GM23248 (cell line): ENCODE results near the gene SCD5. TPM values are rescaled to one million over a fixed set of nuclear protein-coding genes. Genes with fewer than 3 reads are reported as not detected.

Experiments
- DNase-seq: peaks from one replicate; pipeline ENCODE4 v3.0.0-alpha.2; 2015
- H2AFZ ChIP-seq: fragments of 200-600 bp; sonication (generic); 2 replicates; pipeline ENCODE4 v1.6.1; 2016; ENCODE audit warnings: antibody characterized with exemption
- H3F3A ChIP-seq: fragments of 200-600 bp; sonication (generic); 2 replicates; pipeline ENCODE4 v1.6.1; 2016; ENCODE audit warnings: mild to moderate bottlenecking, antibody characterized with exemption, mixed run types; ENCODE audit not compliant: insufficient read depth
- H3K27ac ChIP-seq: fragments of 200-600 bp; sonication (generic); 2 replicates; pipeline ENCODE4 v1.5.1; 2016; ENCODE audit warnings: mild to moderate bottlenecking
- H3K27me3 ChIP-seq: fragments of 200-600 bp; sonication (generic); replicated peaks from 2 replicates; pipeline ENCODE4 v1.6.1; 2016; ENCODE audit warnings: mild to moderate bottlenecking; ENCODE audit not compliant: insufficient read depth
- H3K36me3 ChIP-seq: fragments of 200-600 bp; sonication (generic); 2 replicates; pipeline ENCODE4 v1.6.1; 2016; ENCODE audit warnings: low read depth, mild to moderate bottlenecking
- H3K4me1 ChIP-seq: fragments of 200-600 bp; sonication (generic); 2 replicates; pipeline ENCODE4 v1.6.1; 2016; ENCODE audit warnings: mild to moderate bottlenecking; ENCODE audit not compliant: insufficient read depth
- H3K4me2 ChIP-seq: fragments of 200-600 bp; sonication (generic); one replicate; pipeline ENCODE4 v1.6.1; 2016; ENCODE audit warnings: mild to moderate bottlenecking; ENCODE audit not compliant: unreplicated experiment
- H3K4me3 ChIP-seq: fragments of 200-600 bp; sonication (generic); 2 replicates; pipeline ENCODE4 v1.5.1; 2016; ENCODE audit warnings: mild to moderate bottlenecking
- H3K79me2 ChIP-seq: fragments of 200-600 bp; sonication (generic); 2 replicates; pipeline ENCODE4 v1.6.1; 2016; ENCODE audit warnings: mild to moderate bottlenecking; ENCODE audit not compliant: insufficient read depth
- H3K9ac ChIP-seq: fragments of 200-600 bp; sonication (generic); 2 replicates; pipeline ENCODE4 v1.6.1; 2016; ENCODE audit warnings: mild to moderate bottlenecking
- H3K9me2 ChIP-seq: fragments of 200-600 bp; sonication (generic); 2 replicates; pipeline ENCODE4 v1.6.1; 2016; ENCODE audit warnings: mixed run types, mild to moderate bottlenecking, moderate library complexity; ENCODE audit not compliant: insufficient read depth
- H3K9me3 ChIP-seq: fragments of 200-600 bp; sonication (generic); one replicate; pipeline ENCODE4 v1.6.1; 2017; ENCODE audit warnings: low read depth
- H4K20me1 ChIP-seq: fragments of 200-600 bp; sonication (generic); 2 replicates; pipeline ENCODE4 v1.6.0; 2016; ENCODE audit not compliant: insufficient read depth
- EZH2 ChIP-seq: fragments of 200-600 bp; sonication (generic); IDR thresholded peaks from 2 replicates; pipeline ENCODE4 v1.6.1; 2018; ENCODE audit warnings: antibody characterized with exemption, mild to moderate bottlenecking; ENCODE audit not compliant: insufficient read depth, poor library complexity, severe bottlenecking
- EZH2phosphoT487 ChIP-seq: fragments of 200-600 bp; sonication (generic); IDR thresholded peaks from 2 replicates; pipeline ENCODE4 v1.6.1; 2018; ENCODE audit warnings: antibody characterized with exemption, moderate library complexity, mild to moderate bottlenecking, low read depth; ENCODE audit not compliant: insufficient read depth
- WGBS, 2 experiments: methylation state at CpG; one replicate each; pipeline ENCODE4 v1.1.6; 2015 to 2017; ENCODE audit warnings: low lambda C conversion rate in 2 of 2, low coverage in 1 of 2; ENCODE audit errors: missing lambda C conversion rate in 2 of 2; 5-methylcytosine and 5-hydroxymethylcytosine counted together
- in situ Hi-C: fragments of 300-500 bp; cut with MboI; formaldehyde crosslinking; loops from 2 replicates; pipeline ENCODE4 v1.15.0; 2020
- polyA plus RNA-seq: library from polyadenylated mRNA; unstranded; fragments of >200 nt; fragmentation: Nextera tagmentation; extraction: Ambion mirVana; gene quantifications from 2 replicates; pipeline ENCODE4 v1.2.1, GENCODE V29; 2016
- total RNA-seq: library from RNA; depleted of rRNA; stranded (reverse); fragments of >200 nt; shearing (Covaris generic); gene quantifications from 2 replicates; pipeline ENCODE4 v1.2.3, GENCODE V29; 2014

The SCD5 gene
- total and polyA plus RNA-seq, 2 experiments from 2014 or later, result 12.5 to 39.8 TPM

DNA sequence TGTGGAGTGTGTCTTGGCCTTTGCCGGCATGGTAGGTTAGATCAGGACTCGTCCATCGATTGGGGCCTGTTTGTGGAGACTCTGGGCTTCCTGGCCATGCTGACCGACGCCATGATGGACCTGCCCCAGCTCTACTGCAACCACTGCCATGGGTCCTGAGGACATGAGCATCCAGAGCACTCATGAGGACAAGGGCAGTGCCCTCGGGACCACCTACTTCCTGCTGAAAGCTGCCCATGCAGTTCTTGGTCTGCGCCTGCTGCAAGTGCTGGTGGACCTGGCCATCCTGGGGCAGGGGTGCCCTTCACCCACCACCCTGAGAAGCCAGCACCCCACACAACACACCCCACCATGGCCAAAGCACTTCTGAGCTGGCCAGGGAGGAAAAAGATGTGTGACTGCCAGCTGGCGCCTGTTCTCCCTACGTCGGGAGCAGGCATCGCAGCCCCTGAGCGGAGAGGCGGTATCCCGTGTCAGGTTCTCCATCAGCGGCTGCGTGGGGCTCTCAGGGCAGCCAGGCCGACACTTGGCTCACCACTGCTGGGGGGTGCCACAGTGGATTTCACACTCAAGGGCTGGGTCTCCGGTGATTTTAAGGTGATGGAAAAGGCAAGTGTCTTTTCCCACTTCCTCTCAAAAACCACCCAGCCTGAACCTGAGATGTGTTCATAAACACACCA, 106.4 kb downstream of the SCD5 start:
- DNase-seq, result no peak
- no peak overlapping the region for H3K27ac ChIP-seq
- no peak for TF ChIP-seq EZH2
- no peak for TF ChIP-seq EZH2phosphoT487
- H3K4me1 ChIP-seq, result no peaks in the 10 kb centered on the region
- no peak overlapping the region for H3K4me3 ChIP-seq
- H4K20me1 ChIP-seq, result no peaks in the 10 kb centered on the region
- H3F3A ChIP-seq, result no peaks in the 10 kb centered on the region
- H3K9ac ChIP-seq, result no peak overlapping the region
- in situ Hi-C loops, result no loop called here
- H3K9me3 ChIP-seq, result no peaks in the 10 kb centered on the region
- no peak overlapping the region for H3K4me2 ChIP-seq
- WGBS, 2 experiments, result 95 to 96% methylated on average over 18 of the region's 18 CpGs
- H3K36me3 ChIP-seq, result no peaks in the 10 kb centered on the region
- H2AFZ ChIP-seq, result no peak overlapping the region
- H3K27me3 ChIP-seq, result no peaks in the 10 kb centered on the region
- H3K79me2 ChIP-seq, result no peaks in the 10 kb centered on the region
- H3K9me2 ChIP-seq, result no peaks in the 10 kb centered on the region

- in situ Hi-C loops, result no loop called here
- Histone ChIP-seq H3K9me2 (no peaks in the 10 kb centered on the region), H3K4me1 (no peaks in the 10 kb centered on the region), H3K79me2 (no peaks in the 10 kb centered on the region), H4K20me1 (no peaks in the 10 kb centered on the region), H2AFZ (no peak overlapping the region), H3K4me3 (no peak overlapping the region), H3K9ac (no peak overlapping the region), H3F3A (no peaks in the 10 kb centered on the region), H3K36me3 (no peaks in the 10 kb centered on the region), H3K27ac (no peak overlapping the region), H3K27me3 (no peaks in the 10 kb centered on the region), H3K9me3 (no peaks in the 10 kb centered on the region), H3K4me2 (no peak overlapping the region)
- 74 to 88% methylated on average over 2 of the region's 2 CpGs for WGBS, 2 experiments
- no peak for DNase-seq
- TF ChIP-seq EZH2phosphoT487 (no peak), EZH2 (no peak)
Measured at GRCh38 chr4:82691431-82691830, 107.2 kb downstream of the SCD5 start.

- H2AFZ ChIP-seq, result no peak overlapping the region
- no peak overlapping the region for H3K4me3 ChIP-seq
- no peak overlapping the region for H3K9ac ChIP-seq
- H3K9me2 ChIP-seq, result no peaks in the 10 kb centered on the region
- H3K27me3 ChIP-seq, result no peaks in the 10 kb centered on the region
- H3K27ac ChIP-seq, result no peak overlapping the region
- no peaks in the 10 kb centered on the region for H3K79me2 ChIP-seq
- H4K20me1 ChIP-seq, result no peaks in the 10 kb centered on the region
- H3K9me3 ChIP-seq, result no peaks in the 10 kb centered on the region
- no peak overlapping the region for H3K4me2 ChIP-seq
- in situ Hi-C loops, result no loop called here
- 91% methylated on average over 6 of the region's 6 CpGs for WGBS, 2 experiments
- no peak for DNase-seq
- no peaks in the 10 kb centered on the region for H3K36me3 ChIP-seq
- no peaks in the 10 kb centered on the region for H3K4me1 ChIP-seq
- TF ChIP-seq EZH2phosphoT487 (no peak), EZH2 (no peak)
- no peaks in the 10 kb centered on the region for H3F3A ChIP-seq
Measured at GRCh38 chr4:82688091-82688795, 110.4 kb downstream of the SCD5 start.

DNA sequence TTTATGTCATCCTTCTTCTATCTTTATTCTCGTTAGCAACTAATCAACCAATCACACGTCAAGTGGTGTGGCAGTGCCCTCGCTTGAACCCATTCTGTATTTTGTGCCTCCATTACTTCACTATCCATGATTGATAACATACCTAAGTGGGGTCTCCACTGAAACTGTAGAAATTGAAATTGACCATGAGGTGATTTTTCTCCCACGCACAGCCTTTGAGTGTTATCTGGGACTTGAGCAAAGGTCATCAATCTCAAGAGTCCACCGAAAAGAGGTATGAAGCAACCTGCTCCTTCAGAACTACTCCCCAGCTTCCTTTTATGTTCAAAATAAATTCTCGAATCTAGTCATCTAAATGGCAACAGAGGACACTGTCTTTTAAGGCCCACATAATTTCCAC, 111.1 kb downstream of the SCD5 start:
- Histone ChIP-seq H3K79me2 (no peaks in the 10 kb centered on the region), H3K27me3 (no peaks in the 10 kb centered on the region), H3K9ac (no peak overlapping the region), H3K4me1 (no peaks in the 10 kb centered on the region), H3K4me2 (no peak overlapping the region), H3K9me3 (no peaks in the 10 kb centered on the region), H3K4me3 (no peak overlapping the region), H2AFZ (no peak overlapping the region), H3K27ac (no peak overlapping the region), H3K36me3 (no peaks in the 10 kb centered on the region), H4K20me1 (no peaks in the 10 kb centered on the region), H3F3A (no peaks in the 10 kb centered on the region), H3K9me2 (no peaks in the 10 kb centered on the region)
- 82 to 89% methylated on average over 6 of the region's 6 CpGs for WGBS, 2 experiments
- TF ChIP-seq EZH2 (no peak), EZH2phosphoT487 (no peak)
- DNase-seq, result no peak
- in situ Hi-C loops, result no loop called here
